Endothelial cell of umbilical vein (primary cell): ENCODE results near the gene TAS1R2. TPM values are rescaled to one million over a fixed set of nuclear protein-coding genes. Genes with fewer than 3 reads are reported as not detected.

Experiments used
- BruUV-seq: library from RNA; stranded (reverse); fragments of 400-500 nt; replicated peaks from 2 replicates; lab custom pipeline; 2021; lab: Mats Ljungman, UMichigan
- CTCF ChIA-PET: fragments of 300-600, 350-600 bp; sonication (Branson Sonifier 250); formaldehyde crosslinking; loops from one replicate; lab custom pipeline; 2021; ENCODE audit warnings: antibody characterized with exemption, inconsistent platforms; lab: Charles Lee
- POLR2A ChIA-PET: fragments of 300-600, 350-600 bp; sonication (Branson Sonifier 250); formaldehyde crosslinking; loops from one replicate; lab custom pipeline; 2021; ENCODE audit warnings: antibody characterized with exemption, inconsistent platforms; lab: Charles Lee
- DNase-seq: peaks from one replicate; pipeline ENCODE4 v3.0.0-alpha.2; 2011; ENCODE audit warnings: low read depth, low spot score
- FAIRE-seq: peaks from 2 replicates; lab custom pipeline; 2011; peaks lifted over from hg19 to GRCh38; lab: Jason Lieb, UNC
- H2AFZ ChIP-seq: 2 replicates; pipeline ENCODE4 v1.6.0; 2012; ENCODE audit warnings: low read depth, low read length, control low read depth, inconsistent platforms
- H3K27ac ChIP-seq: 2 replicates; pipeline ENCODE4 v1.5.1; 2011; ENCODE audit warnings: low read depth, mild to moderate bottlenecking, control low read depth, low read length, moderate library complexity; ENCODE audit not compliant: insufficient read depth
- H3K27me3 ChIP-seq, 2 experiments: 2 replicates each; pipeline versions ENCODE4 v1.6.0 to v1.6.1; 2011; ENCODE audit warnings: low read length in 2 of 2, mixed read lengths in 1 of 2; ENCODE audit not compliant: control insufficient read depth in 2 of 2, insufficient read depth in 2 of 2
- H3K36me3 ChIP-seq, 2 experiments: 2 replicates in 1 of 2; 3 replicates in 1 of 2; pipeline ENCODE4 v1.5.1; 2011; ENCODE audit warnings: low read length in 2 of 2, mild to moderate bottlenecking in 1 of 2, moderate library complexity in 1 of 2; ENCODE audit not compliant: control insufficient read depth in 2 of 2, insufficient read depth in 2 of 2; ENCODE audit errors: extremely low read depth in 1 of 2
- H3K4me1 ChIP-seq: 3 replicates; pipeline ENCODE4 v1.5.1; 2011; ENCODE audit warnings: mild to moderate bottlenecking, low read length; ENCODE audit not compliant: control insufficient read depth, insufficient read depth; ENCODE audit errors: extremely low read depth
- H3K4me2 ChIP-seq: 2 replicates; pipeline ENCODE4 v1.6.1; 2011; ENCODE audit warnings: low read length, control low read depth, mixed read lengths; ENCODE audit not compliant: insufficient read depth
- H3K4me3 ChIP-seq, 3 experiments: fragments of 200-600 bp in 1 of 3; sonication (generic), shearing (Covaris generic) in 1 of 3; replicated peaks in 1 of 3; 2 replicates each; pipeline ENCODE4 v1.5.1; 2011 to 2016; ENCODE audit warnings: control low read depth in 3 of 3, low read length in 3 of 3, mild to moderate bottlenecking in 2 of 3, inconsistent platforms in 1 of 3, low read depth in 1 of 3, moderate library complexity in 1 of 3; ENCODE audit not compliant: insufficient read depth in 1 of 3
- H3K79me2 ChIP-seq: 2 replicates; pipeline ENCODE4 v1.6.0; 2012; ENCODE audit warnings: low read length, inconsistent platforms; ENCODE audit not compliant: control insufficient read depth, insufficient read depth
- H3K9ac ChIP-seq: replicated peaks from 2 replicates; pipeline ENCODE3; 2011; ENCODE audit warnings: low read length, control low read depth; ENCODE audit not compliant: insufficient read depth; ENCODE audit errors: extremely low read depth
- H3K9me1 ChIP-seq: replicated peaks from 3 replicates; pipeline ENCODE4 v1.6.0; 2011; ENCODE audit warnings: mild to moderate bottlenecking, low read length; ENCODE audit not compliant: control insufficient read depth, insufficient read depth; ENCODE audit errors: extremely low read depth
- H3K9me3 ChIP-seq: replicated peaks from 2 replicates; pipeline ENCODE4 v1.5.1; 2012; ENCODE audit warnings: low read length, inconsistent platforms; ENCODE audit not compliant: control insufficient read depth, insufficient read depth
- H4K20me1 ChIP-seq: replicated peaks from 2 replicates; pipeline ENCODE3; 2011; ENCODE audit warnings: mild to moderate bottlenecking, low read length; ENCODE audit not compliant: control insufficient read depth, insufficient read depth; ENCODE audit errors: extremely low read depth
- GATA2 ChIP-seq: IDR thresholded peaks from 2 replicates; pipeline ENCODE4 v1.7.0; 2011; ENCODE audit warnings: low read depth, mild to moderate bottlenecking, moderate library complexity, mixed read lengths, low read length; ENCODE audit not compliant: insufficient read length, insufficient read depth
- JUN ChIP-seq: IDR thresholded peaks from 2 replicates; pipeline ENCODE4 v1.6.1; 2011; ENCODE audit warnings: borderline replicate concordance, low read depth; ENCODE audit not compliant: insufficient read length, insufficient read depth
- POLR2A ChIP-seq: IDR thresholded peaks from 2 replicates; pipeline ENCODE4 v1.6.1; 2012; ENCODE audit warnings: low read depth, mild to moderate bottlenecking, control low read depth, low read length
- POLR2AphosphoS5 ChIP-seq: IDR thresholded peaks from 2 replicates; pipeline ENCODE4 v1.6.1; 2012; ENCODE audit warnings: low read depth, mild to moderate bottlenecking, control low read depth, low read length, moderate library complexity; ENCODE audit not compliant: insufficient read depth
- dilution Hi-C: fragments of 300-500 bp; cut with MboI; formaldehyde crosslinking; loops from one replicate; pipeline ENCODE4 v1.15.0; 2019; ENCODE audit warnings: low sequenced_read_pairs; ENCODE audit not compliant: extremely low pct_ligation_motif_present
- intact Hi-C: fragments of 100-400 bp; cut with micrococcal nuclease; formaldehyde crosslinking; loops from one replicate; pipeline ENCODE4 v1.10.0; 2022
- polyA plus RNA-seq, 4 experiments: library from polyadenylated mRNA; depleted of rRNA in 3 of 4; stranded (reverse) in 3 of 4; unstranded in 1 of 4; fragments of >200 nt; gene quantifications; 2 replicates each; pipeline versions ENCODE4 v1.2.1 to v1.2.3, GENCODE V29; 2011 to 2012; ENCODE audit warnings: missing spikeins in 1 of 4
- total RNA-seq: library from RNA; stranded (reverse); gene quantifications from 2 replicates; pipeline ENCODE4 v1.2.3, GENCODE V29; 2021
- TF ChIP-seq, protein P1 (sequence below), 2 donors: IDR thresholded peaks; 1 replicate in 1 of 2; 2 replicates in 1 of 2; pipeline ENCODE4 v1.5.1; 2011; ENCODE audit warnings: low read length in 2 of 2, mild to moderate bottlenecking in 2 of 2, moderate library complexity in 2 of 2, control low read depth in 1 of 2, inconsistent platforms in 1 of 2, low read depth in 1 of 2; ENCODE audit not compliant: insufficient read depth in 1 of 2; ENCODE audit errors: extremely low read depth in 1 of 2

TAS1R2 gene
- total and polyA plus RNA-seq, 2 donors (not counting 3 experiments of a cell fraction or from before 2014, with no cell fraction given): not detected

- Histone ChIP-seq H3K9me3 (no peaks in the 10 kb centered on the region), H3K79me2 (no peaks in the 10 kb centered on the region), H3K4me3 (no peak overlapping the region), H3K27ac (no peak overlapping the region), H3K27me3 (no peaks in the 10 kb centered on the region), H3K4me2 (no peak overlapping the region), H3K36me3 (no peaks in the 10 kb centered on the region), H3K9ac (no peak overlapping the region), H3K4me1 (peaks cover 13% of the 10 kb centered on the region), H4K20me1 (no peaks in the 10 kb centered on the region), H3K9me1 (no peaks in the 10 kb centered on the region), H2AFZ (no peak overlapping the region)
- intact Hi-C loops: loop anchor here (5.0 to 10.0 kb wide), 2 partner anchors 314 to 1668 kb away; partner anchors contain the start of gene UBR4
- TF ChIP-seq JUN (no peak), POLR2A (no peak), GATA2 (no peak), POLR2AphosphoS5 (no peak)
- TF ChIP-seq, protein P1, sequence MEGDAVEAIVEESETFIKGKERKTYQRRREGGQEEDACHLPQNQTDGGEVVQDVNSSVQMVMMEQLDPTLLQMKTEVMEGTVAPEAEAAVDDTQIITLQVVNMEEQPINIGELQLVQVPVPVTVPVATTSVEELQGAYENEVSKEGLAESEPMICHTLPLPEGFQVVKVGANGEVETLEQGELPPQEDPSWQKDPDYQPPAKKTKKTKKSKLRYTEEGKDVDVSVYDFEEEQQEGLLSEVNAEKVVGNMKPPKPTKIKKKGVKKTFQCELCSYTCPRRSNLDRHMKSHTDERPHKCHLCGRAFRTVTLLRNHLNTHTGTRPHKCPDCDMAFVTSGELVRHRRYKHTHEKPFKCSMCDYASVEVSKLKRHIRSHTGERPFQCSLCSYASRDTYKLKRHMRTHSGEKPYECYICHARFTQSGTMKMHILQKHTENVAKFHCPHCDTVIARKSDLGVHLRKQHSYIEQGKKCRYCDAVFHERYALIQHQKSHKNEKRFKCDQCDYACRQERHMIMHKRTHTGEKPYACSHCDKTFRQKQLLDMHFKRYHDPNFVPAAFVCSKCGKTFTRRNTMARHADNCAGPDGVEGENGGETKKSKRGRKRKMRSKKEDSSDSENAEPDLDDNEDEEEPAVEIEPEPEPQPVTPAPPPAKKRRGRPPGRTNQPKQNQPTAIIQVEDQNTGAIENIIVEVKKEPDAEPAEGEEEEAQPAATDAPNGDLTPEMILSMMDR (IDR thresholded peaks at IDR 0.05; ENCODE audit: extremely low read depth in 1 of 2, insufficient read depth in 1 of 2, low read depth in 1 of 2, low read length in 2 of 2): no peak
- dilution Hi-C loops: no loop called here
- FAIRE-seq (no peak), DNase-seq (no peak)
- POLR2A ChIA-PET: no interaction called here
- CTCF ChIA-PET: interaction anchor here (1.0 to 1.4 kb wide), 4 partner anchors 13 to 196 kb away, joined by 3 to 8 read pairs (median 5); no protein-coding TSS in a partner anchor
- no TSS peak for BruUV-seq
Observed at GRCh38 chr1:18900303-18900841, 40.9 kb upstream of the TAS1R2 start.
